ENCODE results near the gene ATG5.
"Not testable (repeated sequence)": the region's sequence is repeated elsewhere in the genome, so short reads cannot be mapped to it uniquely, and the experiment has no call there.

ATG5 gene

GRCh38 chr6:106173124-106173879 lies 152.3 kb downstream of the ATG5 start:
- no peak for DNase-seq

- no peak for DNase-seq
Observed at GRCh38 chr6:106170030-106170791, 155.3 kb downstream of the ATG5 start.

- DNase-seq = no peak
Observed at GRCh38 chr6:106169517-106169916, 156.0 kb downstream of the ATG5 start.

GRCh38 chr6:106168097-106168888 lies 157.3 kb downstream of the ATG5 start:
- DNase-seq = no peak

GRCh38 chr6:106167096-106167814 lies 158.3 kb downstream of the ATG5 start:
- DNase-seq = no peak

GRCh38 chr6:106165885-106166485 lies 159.6 kb downstream of the ATG5 start:
- DNase-seq = no peak

- peak; percentile 43 for DNase-seq
Observed at GRCh38 chr6:106163966-106164877, 161.3 kb downstream of the ATG5 start.

GRCh38 chr6:106163446-106163965 lies 162.1 kb downstream of the ATG5 start:
- DNase-seq = peak; percentile 53

GRCh38 chr6:106162921-106163320 lies 162.6 kb downstream of the ATG5 start:
- DNase-seq = no peak

GRCh38 chr6:106161893-106162292 lies 163.7 kb downstream of the ATG5 start:
- no peak for DNase-seq

GRCh38 chr6:106161311-106161874 lies 164.2 kb downstream of the ATG5 start:
- DNase-seq = no peak

GRCh38 chr6:106160189-106160588 lies 165.4 kb downstream of the ATG5 start:
- DNase-seq = no peak

- no peak for DNase-seq
Observed at GRCh38 chr6:106159531-106159940, 166.0 kb downstream of the ATG5 start.

- DNase-seq = no peak
Observed at GRCh38 chr6:106158816-106159215, 166.7 kb downstream of the ATG5 start.

- DNase-seq = no peak
Observed at GRCh38 chr6:106156863-106157262, 168.7 kb downstream of the ATG5 start.

- no peak for DNase-seq
Observed at GRCh38 chr6:106156413-106156812, 169.1 kb downstream of the ATG5 start.

- no peak for DNase-seq
Observed at GRCh38 chr6:106155219-106155830, 170.2 kb downstream of the ATG5 start.

GRCh38 chr6:106154326-106154725 lies 171.2 kb downstream of the ATG5 start:
- DNase-seq = no peak

- no peak for DNase-seq
Observed at GRCh38 chr6:106152952-106153351, 172.6 kb downstream of the ATG5 start.

GRCh38 chr6:106152476-106152875 lies 173.1 kb downstream of the ATG5 start:
- not testable (repeated sequence) for DNase-seq

Data from CD4-positive, alpha-beta T cell treated with Interleukin-6 for 4 hours (primary cell).